ENCODE measurements around the gene SHISA9. TPM values are rescaled to one million over a fixed set of nuclear protein-coding genes. Genes with fewer than 3 reads are reported as not detected.

SHISA9 gene
- polyA plus RNA-seq, 1 of the 3 experiments (the other 2 are of a cell fraction): 0.02 TPM

GRCh38 chr16:13067648-13068047 lies 166.2 kb downstream of the SHISA9 start:
- no peaks in the 10 kb centered on the region for H3K9me3 ChIP-seq
- no peak for DNase-seq
- ChIA-PET POLR2A (no interaction called here), CTCF (no interaction called here)
- H3K36me3 ChIP-seq (replicated peaks in 1 of 2; ENCODE audit: control insufficient read depth in 1 of 2, insufficient read depth in 2 of 2, low read length in 1 of 2): no peaks in the 10 kb centered on the region
- no peaks in the 10 kb centered on the region for H3K4me1 ChIP-seq (ENCODE audit: control insufficient read depth in 1 of 2, insufficient read depth in 2 of 2, low read depth in 1 of 2, low read length in 1 of 2)
- H3K9ac ChIP-seq: no peak overlapping the region
- H3K9me2 ChIP-seq: no peaks in the 10 kb centered on the region
- 49% methylated on average over 7 of the region's 7 CpGs for WGBS (ENCODE audit: low lambda C conversion rate)
- H3K4me3 ChIP-seq (ENCODE audit: low read depth in 2 of 2, low read length in 1 of 2): no peak overlapping the region
- TF ChIP-seq JUND (IDR thresholded peaks at IDR 0.05) (no peak), EZH2phosphoT487 (IDR thresholded peaks at IDR 0.05; ENCODE audit: borderline replicate concordance, low read depth) (no peak), MEF2A (IDR thresholded peaks at IDR 0.05; ENCODE audit: borderline replicate concordance, low read depth) (no peak), GABPA (IDR thresholded peaks at IDR 0.05; ENCODE audit: low read depth) (no peak), CTCF (IDR thresholded peaks at IDR 0.05) (no peak), SMC3 (IDR thresholded peaks at IDR 0.05; ENCODE audit: low read depth, low read length) (no peak), RXRA (IDR thresholded peaks at IDR 0.05; ENCODE audit: borderline replicate concordance, low read depth) (no peak), IRF3 (IDR thresholded peaks at IDR 0.05; ENCODE audit: low read depth, low read length) (no peak), ELF1 (IDR thresholded peaks at IDR 0.05) (no peak)
- no peak overlapping the region for H2AFZ ChIP-seq (ENCODE audit: low read depth)
- no peaks in the 10 kb centered on the region for H3K27me3 ChIP-seq (ENCODE audit: insufficient read depth)
- H3K79me2 ChIP-seq (ENCODE audit: insufficient read depth): no peaks in the 10 kb centered on the region
- no peaks in the 10 kb centered on the region for H4K20me1 ChIP-seq (ENCODE audit: insufficient read depth)
- H3F3A ChIP-seq (replicated peaks; ENCODE audit: insufficient read depth): peaks cover 6% of the 10 kb centered on the region
- no peak overlapping the region for H3K4me2 ChIP-seq
- no peak overlapping the region for H3K27ac ChIP-seq (ENCODE audit: low read depth in 2 of 2, low read length in 1 of 2)

- H3K36me3 ChIP-seq (replicated peaks in 1 of 2; ENCODE audit: control insufficient read depth in 1 of 2, insufficient read depth in 2 of 2, low read length in 1 of 2): no peaks in the 10 kb centered on the region
- CTCF ChIA-PET: no interaction called here
- H3K4me2 ChIP-seq: no peak overlapping the region
- no peak overlapping the region for H3K4me3 ChIP-seq (ENCODE audit: low read depth in 2 of 2, low read length in 1 of 2)
- no peak overlapping the region for H2AFZ ChIP-seq (ENCODE audit: low read depth)
- no peak overlapping the region for H3K9ac ChIP-seq
- H3F3A ChIP-seq (replicated peaks; ENCODE audit: insufficient read depth): peaks cover 6% of the 10 kb centered on the region
- no peaks in the 10 kb centered on the region for H3K4me1 ChIP-seq (ENCODE audit: control insufficient read depth in 1 of 2, insufficient read depth in 2 of 2, low read depth in 1 of 2, low read length in 1 of 2)
- no peaks in the 10 kb centered on the region for H3K9me3 ChIP-seq
- DNase-seq: no peak
- POLR2A ChIA-PET: no interaction called here
- no peaks in the 10 kb centered on the region for H3K79me2 ChIP-seq (ENCODE audit: insufficient read depth)
- no peaks in the 10 kb centered on the region for H3K27me3 ChIP-seq (ENCODE audit: insufficient read depth)
- 70% methylated on average over 8 of the region's 8 CpGs for WGBS (ENCODE audit: low lambda C conversion rate)
- H3K9me2 ChIP-seq: no peaks in the 10 kb centered on the region
- TF ChIP-seq CHD2 (IDR thresholded peaks at IDR 0.05; ENCODE audit: low read length, partially characterized antibody): no peak
- TF ChIP-seq REST (IDR thresholded peaks at IDR 0.05; ENCODE audit: low read depth, low read length): no peak
- TF ChIP-seq RCOR1 (IDR thresholded peaks at IDR 0.05; ENCODE audit: low read length): no peak
- TF ChIP-seq RAD21 (IDR thresholded peaks at IDR 0.05; ENCODE audit: low read length): no peak
- no peak for TF ChIP-seq MXI1 (IDR thresholded peaks at IDR 0.05; ENCODE audit: low read depth, low read length)
- TF ChIP-seq TAF1 (IDR thresholded peaks at IDR 0.05; ENCODE audit: borderline replicate concordance, low read depth, low read length): no peak
- no peak for TF ChIP-seq NRF1 (IDR thresholded peaks at IDR 0.05; ENCODE audit: low read depth, low read length)
- no peak for TF ChIP-seq SMC3 (IDR thresholded peaks at IDR 0.05; ENCODE audit: low read depth, low read length)
- TF ChIP-seq RXRA (IDR thresholded peaks at IDR 0.05; ENCODE audit: borderline replicate concordance, low read depth): no peak
- TF ChIP-seq PBX3 (IDR thresholded peaks at IDR 0.05): no peak
- H3K27ac ChIP-seq (ENCODE audit: low read depth in 2 of 2, low read length in 1 of 2): no peak overlapping the region
- no peaks in the 10 kb centered on the region for H4K20me1 ChIP-seq (ENCODE audit: insufficient read depth)
These were observed 167.7 kb downstream of the SHISA9 start for GRCh38 chr16:13068912-13069583.

Measured in SK-N-SH (cell line).